Liver (tissue), 9 donors: ENCODE measurements around the gene EIF2A. TPM values are rescaled to one million over a fixed set of nuclear protein-coding genes. Genes with fewer than 3 reads are reported as not detected.
"Not testable (repeated sequence)": the region's sequence is repeated elsewhere in the genome, so short reads cannot be mapped to it uniquely, and the experiment has no call there.

ENCODE experiments used
- DNase-seq: peaks from one replicate; pipeline ENCODE4 v3.0.0-alpha.2; 2017; ENCODE audit warnings: low spot score
- H3K27ac ChIP-seq, 2 donors: one replicate each; pipeline ENCODE4 v1.7.0; 2013; ENCODE audit warnings: inconsistent platforms in 2 of 2, low read length in 2 of 2, control low read depth in 1 of 2, low read depth in 1 of 2, mild to moderate bottlenecking in 1 of 2
- H3K27me3 ChIP-seq, 4 donors: one replicate each; pipeline versions ENCODE4 v1.6.1 to v1.7.0; 2013; ENCODE audit warnings: low read length in 3 of 4, inconsistent platforms in 1 of 4, mild to moderate bottlenecking in 1 of 4, moderate library complexity in 1 of 4; ENCODE audit not compliant: control insufficient read depth in 4 of 4, insufficient read depth in 4 of 4
- H3K36me3 ChIP-seq, 4 donors: one replicate each; pipeline versions ENCODE4 v1.6.1 to v1.7.0; 2013; ENCODE audit warnings: low read length in 3 of 4, mild to moderate bottlenecking in 3 of 4, low read depth in 1 of 4, moderate library complexity in 1 of 4; ENCODE audit not compliant: control insufficient read depth in 4 of 4, insufficient read depth in 3 of 4
- H3K4me1 ChIP-seq, 4 donors: one replicate each; pipeline versions ENCODE4 v1.6.1 to v1.7.0; 2013; ENCODE audit warnings: low read length in 3 of 4, mild to moderate bottlenecking in 3 of 4, moderate library complexity in 1 of 4; ENCODE audit not compliant: control insufficient read depth in 4 of 4, insufficient read depth in 4 of 4
- H3K4me3 ChIP-seq, 3 donors: one replicate each; pipeline versions ENCODE4 v1.6.1 to v1.7.0; 2013; ENCODE audit warnings: low read length in 3 of 3, control low read depth in 1 of 3, low read depth in 1 of 3, mild to moderate bottlenecking in 1 of 3
- H3K9ac ChIP-seq, 2 donors: one replicate each; pipeline ENCODE4 v1.7.0; 2013; ENCODE audit warnings: low read length in 2 of 2, mild to moderate bottlenecking in 2 of 2, moderate library complexity in 2 of 2, control low read depth in 1 of 2, low read depth in 1 of 2
- H3K9me3 ChIP-seq, 4 donors: one replicate each; pipeline versions ENCODE4 v1.6.1 to v1.7.0; 2013; ENCODE audit warnings: low read length in 3 of 4; ENCODE audit not compliant: control insufficient read depth in 4 of 4
- CTCF ChIP-seq: fragments of 150-350 bp; IDR thresholded peaks from 2 replicates; pipeline ENCODE4 v1.5.1; 2017; ENCODE audit warnings: improper control_type of control experiment, low read depth, low read length; ENCODE audit not compliant: missing input control
- EGR1 ChIP-seq, 2 donors: IDR thresholded peaks; 2 replicates each; pipeline ENCODE4 v1.6.1; 2016 to 2018; ENCODE audit warnings: antibody characterized with exemption in 2 of 2, low read depth in 2 of 2
- FOXA1 ChIP-seq: IDR thresholded peaks from 2 replicates; pipeline ENCODE4 v1.6.1; 2016; ENCODE audit warnings: antibody characterized with exemption
- FOXA2 ChIP-seq: IDR thresholded peaks from 2 replicates; pipeline ENCODE4 v1.6.1; 2016; ENCODE audit warnings: antibody characterized with exemption
- GABPA ChIP-seq, 2 donors: IDR thresholded peaks in 1 of 2; conservative IDR thresholded peaks in 1 of 2; 2 replicates each; pipeline ENCODE4 v1.6.1; 2016; ENCODE audit warnings: antibody characterized with exemption in 2 of 2, mild to moderate bottlenecking in 1 of 2, moderate library complexity in 1 of 2
- HNF4A ChIP-seq, 2 donors: conservative IDR thresholded peaks; 2 replicates each; pipeline ENCODE4 v1.6.1; 2016; ENCODE audit warnings: antibody characterized with exemption in 2 of 2, mild to moderate bottlenecking in 2 of 2
- HNF4G ChIP-seq: IDR thresholded peaks from 2 replicates; pipeline ENCODE4 v1.6.1; 2016; ENCODE audit warnings: antibody characterized with exemption
- NR2F2 ChIP-seq: IDR thresholded peaks from 2 replicates; pipeline ENCODE4 v1.6.1; 2016; ENCODE audit warnings: antibody characterized with exemption
- RAD21 ChIP-seq, 2 donors: IDR thresholded peaks; 2 replicates each; pipeline ENCODE4 v1.6.1; 2016; ENCODE audit warnings: antibody characterized with exemption in 2 of 2, mild to moderate bottlenecking in 2 of 2
- REST ChIP-seq: IDR thresholded peaks from 2 replicates; pipeline ENCODE4 v1.6.1; 2016; ENCODE audit warnings: antibody characterized with exemption, mild to moderate bottlenecking
- RXRA ChIP-seq, 2 donors: IDR thresholded peaks; 2 replicates each; pipeline ENCODE4 v1.6.1; 2017 to 2018; ENCODE audit warnings: antibody characterized with exemption in 2 of 2, mild to moderate bottlenecking in 1 of 2
- SP1 ChIP-seq: IDR thresholded peaks from 2 replicates; pipeline ENCODE4 v1.6.1; 2018; ENCODE audit warnings: antibody characterized with exemption, mild to moderate bottlenecking
- TAF1 ChIP-seq: conservative IDR thresholded peaks from 2 replicates; pipeline ENCODE4 v1.6.1; 2016; ENCODE audit warnings: antibody characterized with exemption, mild to moderate bottlenecking
- YY1 ChIP-seq: IDR thresholded peaks from 2 replicates; pipeline ENCODE4 v1.6.1; 2016; ENCODE audit warnings: antibody characterized with exemption, mild to moderate bottlenecking
- ZBTB33 ChIP-seq: IDR thresholded peaks from 2 replicates; pipeline ENCODE4 v1.6.1; 2016; ENCODE audit warnings: antibody characterized with exemption
- WGBS: extraction: QIAGEN DNeasy Blood & Tissue Kit; methylation state at CpG from one replicate; pipeline ENCODE4 v1.1.7; 2013; 5-methylcytosine and 5-hydroxymethylcytosine counted together
- polyA plus RNA-seq, 2 donors: library from polyadenylated mRNA; stranded (reverse) in 1 of 2; unstranded in 1 of 2; fragments of 200-250 nt in 1 of 2; fragments of >200 nt in 1 of 2; fragmentation: Nextera tagmentation in 1 of 2; extraction: Ambion mirVana in 1 of 2; gene quantifications; one replicate each; pipeline versions ENCODE4 v1.2.1 to v1.2.3, GENCODE V29; 2013 to 2015
- total RNA-seq, 2 donors: library from RNA; depleted of rRNA; stranded (reverse); fragments of >200 nt; gene quantifications; one replicate each; pipeline ENCODE4 v1.2.3, GENCODE V29; 2014
- donor health status: healthy.
- donor health status: healthy.
- donor health status: healthy.
- donor health status: healthy.
- donor health status: healthy.

Gene EIF2A
- total and polyA plus RNA-seq, 4 donors, result 23.6 to 104 (median 47.2) TPM

- Histone ChIP-seq H3K27ac (no peak overlapping the region), H3K9me3 (no peaks in the 10 kb centered on the region), H3K4me3 (no peak overlapping the region), H3K4me1 (no peaks in the 10 kb centered on the region), H3K27me3 (no peaks in the 10 kb centered on the region), H3K9ac (no peak overlapping the region), H3K36me3 (no peaks in the 10 kb centered on the region)
- 65% methylated on average over 2 of the region's 2 CpGs for WGBS
- DNase-seq, result no peak
- TF ChIP-seq TAF1, result no peak
- no peak for TF ChIP-seq HNF4A (conservative IDR thresholded peaks at IDR 0.05)
- TF ChIP-seq FOXA1, result no peak
- TF ChIP-seq SP1, result no peak
- no peak for TF ChIP-seq ZBTB33
- no peak for TF ChIP-seq HNF4G
- no peak for TF ChIP-seq EGR1 (IDR thresholded peaks at IDR 0.05; ENCODE audit: low read depth in 2 of 2)
- TF ChIP-seq GABPA (IDR thresholded peaks at IDR 0.05 in 1 of 2, conservative IDR thresholded peaks at IDR 0.05 in 1 of 2), result no peak
- no peak for TF ChIP-seq RXRA (IDR thresholded peaks at IDR 0.05)
- TF ChIP-seq CTCF, result no peak
- TF ChIP-seq NR2F2, result no peak
- TF ChIP-seq RAD21 (IDR thresholded peaks at IDR 0.05), result no peak
- TF ChIP-seq YY1, result no peak
- TF ChIP-seq FOXA2, result no peak
- TF ChIP-seq REST, result no peak
Observed at GRCh38 chr3:150497956-150498355, 48.6 kb upstream of the EIF2A start.

- DNase-seq, H3K9me3 ChIP-seq, H3K4me3 ChIP-seq, H3K4me1 ChIP-seq, H3K36me3 ChIP-seq, H3K9ac ChIP-seq, H3K27me3 ChIP-seq, H3K27ac ChIP-seq: not testable (repeated sequence)
- 98% methylated on average over 1 of the region's 1 CpG for WGBS
Observed at GRCh38 chr3:150500960-150501359, 45.6 kb upstream of the EIF2A start.
